NCI-H446 treated with DMSO at 0.1 percent for 48 hours (cell line): ENCODE measurements around the gene PTPRN2.

ENCODE experiments used
- DNase-seq: peaks from one replicate; lab custom pipeline; 2025; lab: John Stamatoyannopoulos, UW

PTPRN2 gene

DNA sequence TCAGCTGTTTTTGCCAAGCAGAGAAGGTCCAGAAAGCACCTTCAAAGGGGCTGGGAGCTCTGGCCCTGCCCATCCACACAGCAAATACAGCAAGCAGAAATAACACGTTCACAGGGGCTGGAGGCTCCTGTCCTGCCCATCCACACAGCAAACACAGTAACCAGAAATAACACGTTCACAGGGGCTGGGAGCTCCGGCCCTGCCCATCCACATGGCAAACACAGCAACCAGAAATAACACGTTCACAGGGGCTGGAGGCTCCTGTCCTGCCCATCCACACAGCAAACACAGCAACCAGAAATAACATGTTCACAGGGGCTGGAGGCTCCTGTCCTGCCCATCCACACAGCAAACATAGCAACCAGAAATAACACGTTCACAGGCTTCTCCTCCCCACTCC is 558.1 kb downstream of the PTPRN2 start:
- DNase-seq: no peak

DNA sequence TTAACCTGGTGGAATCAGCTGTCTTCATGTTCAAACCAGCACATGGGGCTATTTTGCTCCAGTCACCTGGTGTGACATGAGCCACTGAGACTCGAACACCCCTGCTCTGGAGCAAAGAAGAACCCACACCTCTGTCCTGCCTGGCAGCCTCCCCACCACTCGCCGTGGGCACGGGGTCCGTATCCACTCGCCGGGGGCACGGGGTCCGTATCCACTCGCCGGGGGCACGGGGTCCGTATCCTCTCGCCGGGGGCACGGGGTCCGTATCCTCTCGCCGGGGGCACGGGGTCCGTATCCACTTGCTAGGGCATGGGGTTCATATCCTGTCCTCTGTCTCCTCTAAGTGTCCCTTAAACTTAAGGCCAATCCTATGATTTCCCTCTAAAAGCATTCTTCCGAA is 558.7 kb downstream of the PTPRN2 start:
- DNase-seq: no peak

DNA sequence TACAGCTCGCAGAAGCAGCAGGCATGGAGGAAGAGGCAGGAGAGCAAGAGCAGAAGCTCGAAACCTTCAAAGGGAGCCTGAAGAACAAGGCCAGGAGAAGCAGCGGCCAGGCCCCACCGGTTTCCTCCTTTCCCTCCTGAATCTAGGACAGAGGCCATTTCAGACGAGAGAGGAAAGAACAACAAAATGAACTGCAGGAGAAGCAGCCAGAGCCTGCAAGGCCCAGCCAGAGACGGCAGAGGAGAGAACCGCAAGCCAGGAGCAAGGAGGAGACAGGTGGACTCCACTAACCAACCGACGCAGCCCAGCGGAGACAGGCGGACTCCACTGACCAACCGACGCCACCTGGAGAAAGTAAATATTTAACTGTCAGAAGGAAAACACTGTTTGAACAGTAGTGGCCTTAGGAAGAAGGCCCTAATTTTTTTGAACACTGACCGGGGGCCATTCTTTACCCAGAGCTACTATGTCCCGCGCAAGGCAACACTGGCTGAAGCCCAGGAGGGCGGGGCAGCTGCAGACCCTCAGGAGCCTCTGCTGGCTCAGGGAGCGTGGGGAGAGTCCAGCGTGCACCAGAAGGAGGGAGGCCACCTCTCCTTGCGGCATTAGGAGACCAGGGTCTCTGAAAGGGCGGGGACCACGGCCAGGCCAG is 559.2 kb downstream of the PTPRN2 start:
- no peak for DNase-seq

DNA sequence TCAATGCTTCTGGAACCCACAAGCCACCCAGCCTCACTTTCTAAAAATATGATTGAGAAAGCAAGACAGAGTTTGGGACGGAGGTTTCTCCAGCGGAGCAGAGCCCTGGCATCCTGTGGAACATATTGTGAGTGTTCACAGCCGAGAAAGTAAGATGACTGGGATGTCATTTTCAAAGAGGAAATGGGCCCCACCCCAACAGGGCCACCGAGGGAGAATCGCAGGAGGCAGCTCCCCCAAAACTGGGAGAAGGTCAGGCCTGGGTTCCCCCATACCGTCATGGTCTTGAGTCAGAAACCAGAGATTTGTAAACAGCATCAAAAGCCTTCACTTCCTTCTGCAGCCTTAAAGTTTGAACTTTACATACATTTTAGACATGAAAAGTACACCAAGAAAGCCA is 560.0 kb downstream of the PTPRN2 start:
- no peak for DNase-seq

DNA sequence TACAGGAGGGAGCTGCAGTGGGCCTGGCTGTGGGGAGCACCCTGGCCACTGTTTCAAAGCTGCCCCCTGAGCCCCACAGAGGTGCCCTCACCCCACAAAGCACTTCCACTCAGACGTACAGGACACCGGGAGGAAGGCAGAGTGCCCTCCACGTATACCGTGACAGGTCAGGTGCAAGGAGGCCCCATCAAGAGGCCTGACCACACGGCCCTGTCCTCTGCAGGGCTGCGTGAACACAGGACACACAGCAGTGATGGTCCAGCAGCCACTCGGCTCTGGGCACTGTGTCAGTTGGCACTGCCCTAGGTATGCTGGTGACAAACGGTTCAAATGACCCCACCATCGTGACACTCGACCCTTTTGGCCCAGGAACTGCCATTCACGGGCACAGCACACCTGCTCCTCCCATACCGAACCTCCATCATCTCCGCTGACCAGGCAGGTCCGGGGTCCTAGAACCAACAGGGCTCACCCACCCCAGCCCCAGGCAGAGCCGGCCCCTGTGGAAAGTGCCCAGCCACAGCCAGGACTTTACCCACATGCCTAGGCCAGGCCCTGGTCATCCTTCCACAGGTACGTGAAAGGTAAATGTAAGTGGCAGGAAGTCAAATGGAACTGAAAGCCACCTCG is 560.9 kb downstream of the PTPRN2 start:
- DNase-seq: no peak

DNA sequence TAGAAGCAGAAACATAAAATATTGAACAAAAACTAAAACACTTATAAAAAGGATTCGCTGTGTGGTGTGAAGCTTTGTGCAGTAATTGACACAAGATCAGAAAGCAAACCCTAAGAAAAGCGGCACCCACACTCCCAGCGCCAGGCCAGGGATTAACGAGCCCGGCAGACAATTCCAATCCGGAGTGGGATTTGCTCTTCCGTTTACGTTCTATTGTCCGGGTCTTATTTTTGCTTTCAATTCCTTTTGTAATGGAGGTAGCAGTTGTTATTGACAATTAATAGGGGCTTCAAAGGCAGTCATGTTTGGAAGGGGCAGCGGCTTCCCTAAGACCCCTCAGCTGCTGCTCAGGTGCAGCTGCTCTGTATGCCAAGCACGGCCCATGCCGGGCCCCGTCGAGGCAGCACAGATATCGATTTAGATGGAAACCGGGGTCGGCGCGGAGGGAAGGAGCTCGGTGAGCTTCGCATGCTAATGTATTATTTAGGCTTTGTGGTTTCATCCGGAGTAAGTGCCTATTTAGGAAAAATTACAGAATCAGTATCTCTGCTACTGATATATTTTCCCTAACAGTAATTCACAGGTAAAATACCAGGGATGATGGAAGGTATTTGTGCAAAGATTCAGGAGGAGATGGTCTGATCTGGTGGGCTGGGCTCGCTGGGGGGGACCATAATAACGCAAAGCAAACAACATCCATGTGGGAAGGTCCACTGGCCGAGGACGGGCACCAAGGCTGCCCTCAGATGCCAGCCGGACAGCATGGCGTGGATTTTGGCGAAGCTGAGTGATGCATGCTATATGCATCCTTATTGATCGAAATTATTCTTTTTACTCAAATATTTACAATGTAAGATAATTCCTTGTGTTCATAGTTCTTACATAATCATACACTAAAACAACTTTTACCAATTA is 561.7 kb downstream of the PTPRN2 start:
- no peak for DNase-seq

DNA sequence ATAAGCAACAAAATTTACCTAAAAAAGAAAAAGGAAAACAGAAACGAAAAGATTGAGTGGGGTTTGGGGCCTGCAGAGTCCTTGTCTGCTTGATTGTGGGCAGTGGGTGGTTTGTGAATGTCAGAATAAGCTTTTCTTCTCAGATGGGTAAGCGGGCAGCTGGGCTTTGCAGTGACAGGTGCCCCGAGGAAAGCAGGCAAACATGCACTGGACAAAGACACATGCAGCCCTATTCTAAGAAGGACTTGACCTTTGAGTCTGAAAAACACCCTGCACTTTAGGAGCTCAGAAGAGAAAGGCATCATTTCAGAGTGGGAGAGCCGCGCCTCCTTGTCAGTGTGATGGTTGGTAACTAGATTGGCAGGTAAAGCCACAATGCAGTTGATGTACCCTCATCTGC is 562.7 kb downstream of the PTPRN2 start:
- DNase-seq: no peak

DNA sequence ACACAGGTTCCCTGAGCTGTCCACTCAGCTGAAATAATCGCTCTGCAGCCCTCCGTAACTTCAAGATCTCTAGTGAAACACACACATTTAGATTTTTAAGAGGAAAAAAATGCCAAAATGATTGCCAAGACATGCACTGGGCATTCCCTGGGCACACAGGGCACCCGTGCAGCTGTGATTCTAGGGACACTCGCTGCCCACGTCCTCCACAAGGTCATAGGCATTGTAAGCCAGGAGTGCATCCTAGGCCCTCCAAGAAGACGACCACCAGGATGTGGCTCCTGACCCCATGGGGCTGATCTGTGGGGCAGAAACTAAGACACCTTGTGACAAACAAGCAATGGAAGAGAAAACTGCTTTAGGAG is 563.3 kb downstream of the PTPRN2 start:
- DNase-seq: no peak

DNA sequence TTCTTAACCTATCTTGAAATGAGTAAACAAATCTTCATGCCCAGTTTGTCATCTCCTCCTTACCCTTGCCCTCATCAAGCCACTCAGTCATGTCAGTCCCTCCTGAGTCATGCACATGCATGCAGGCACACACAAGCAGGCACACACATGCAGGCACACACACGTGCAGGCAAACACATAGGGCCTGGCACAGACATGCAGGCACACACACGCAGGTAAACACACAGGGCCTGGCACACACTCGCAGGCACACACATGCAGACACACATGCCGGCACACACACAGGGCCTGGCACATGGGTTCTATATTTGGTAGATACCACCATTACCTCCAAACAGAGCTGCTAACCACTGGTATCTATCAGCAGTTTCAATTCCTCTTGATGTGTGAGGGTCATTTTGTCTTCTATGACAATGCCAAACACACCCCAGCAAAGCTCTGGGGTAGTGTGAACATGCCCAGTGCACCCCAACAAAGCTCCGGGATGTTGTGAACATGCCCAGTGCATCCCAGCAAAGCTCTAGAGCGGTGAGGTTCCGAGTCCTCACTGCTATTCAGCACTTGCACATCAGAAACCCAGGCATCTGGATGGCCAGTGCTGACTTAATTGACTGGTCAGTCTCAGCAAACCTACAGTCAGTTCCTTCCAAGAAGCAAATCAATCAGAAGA is 563.8 kb downstream of the PTPRN2 start:
- no peak for DNase-seq

DNA sequence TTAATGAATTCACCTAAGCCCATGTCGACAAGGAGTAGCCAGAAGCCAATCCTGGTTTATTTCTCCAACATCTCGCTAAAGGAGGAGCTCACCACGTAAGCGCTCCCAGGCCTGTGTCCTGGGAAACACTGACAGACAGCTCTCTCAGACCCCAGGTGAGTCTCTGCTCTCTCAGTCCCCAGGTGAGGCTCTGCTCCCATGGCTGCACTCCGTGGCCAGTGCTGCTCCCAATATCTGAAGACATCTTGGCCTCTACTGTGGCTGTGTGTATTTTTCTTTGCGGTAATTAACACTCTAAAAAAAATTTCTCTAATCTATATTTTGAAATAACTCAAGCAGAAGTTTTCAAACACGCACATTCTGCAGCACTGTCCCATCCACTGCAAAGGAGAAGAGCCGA is 564.5 kb downstream of the PTPRN2 start:
- DNase-seq: no peak

DNA sequence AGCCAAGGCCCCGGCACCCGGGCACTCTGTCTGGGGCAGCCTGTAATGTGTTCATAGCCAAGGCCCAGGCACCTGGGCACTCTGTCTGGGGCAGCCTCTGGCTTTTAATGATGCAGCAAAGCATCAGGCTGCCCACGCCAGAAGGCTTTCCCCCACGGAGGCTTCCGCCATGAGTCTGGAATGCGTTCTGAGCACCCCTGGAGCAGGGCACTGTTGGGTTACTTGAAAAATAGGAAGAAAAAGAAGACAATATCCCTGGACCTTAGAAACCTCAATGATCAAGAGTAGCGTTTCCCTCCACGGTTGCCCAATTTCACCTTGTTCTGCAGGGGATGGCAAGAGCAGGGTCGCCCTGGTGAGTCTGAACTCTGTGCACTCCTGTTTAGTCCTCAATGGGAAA is 565.0 kb downstream of the PTPRN2 start:
- no peak for DNase-seq

DNA sequence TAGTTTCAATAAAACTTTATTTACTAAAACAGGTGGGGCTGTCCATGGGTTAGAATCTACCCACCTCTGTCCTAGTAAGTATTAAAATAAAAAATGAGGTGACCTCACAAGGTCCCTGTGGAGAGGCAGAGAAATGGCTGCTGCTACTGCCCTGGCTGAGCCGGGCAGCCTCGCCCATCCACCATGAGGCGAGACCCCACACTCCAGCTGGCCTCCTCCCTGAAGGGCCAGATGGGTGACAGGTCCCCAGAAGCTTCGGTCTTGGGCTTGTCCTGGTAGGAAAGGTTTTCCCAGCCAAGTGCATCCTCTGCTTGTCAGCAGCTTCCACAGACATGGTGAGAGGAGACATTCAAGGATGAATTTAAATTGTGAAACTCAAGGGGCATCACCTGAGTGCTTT is 565.8 kb downstream of the PTPRN2 start:
- DNase-seq: no peak

DNA sequence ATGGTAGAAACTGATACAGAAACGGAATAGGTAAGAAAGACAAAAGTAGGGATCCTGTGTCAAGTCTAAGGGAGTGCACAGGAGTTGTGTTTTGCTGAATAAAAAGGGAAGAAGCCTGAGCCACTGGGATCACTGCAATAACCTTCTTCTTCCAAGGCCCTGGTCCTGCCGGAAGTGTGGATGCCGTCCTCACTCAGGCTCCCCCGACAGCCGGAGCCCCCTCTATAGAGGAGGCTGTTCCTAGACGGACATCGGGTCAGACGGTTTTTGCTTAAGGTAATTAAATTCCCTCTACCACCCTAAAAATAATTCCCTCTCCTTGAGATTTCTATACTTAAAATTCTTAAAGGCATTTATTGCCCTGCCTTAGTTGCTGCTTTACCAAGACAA is 566.9 kb downstream of the PTPRN2 start:
- no peak for DNase-seq

DNA sequence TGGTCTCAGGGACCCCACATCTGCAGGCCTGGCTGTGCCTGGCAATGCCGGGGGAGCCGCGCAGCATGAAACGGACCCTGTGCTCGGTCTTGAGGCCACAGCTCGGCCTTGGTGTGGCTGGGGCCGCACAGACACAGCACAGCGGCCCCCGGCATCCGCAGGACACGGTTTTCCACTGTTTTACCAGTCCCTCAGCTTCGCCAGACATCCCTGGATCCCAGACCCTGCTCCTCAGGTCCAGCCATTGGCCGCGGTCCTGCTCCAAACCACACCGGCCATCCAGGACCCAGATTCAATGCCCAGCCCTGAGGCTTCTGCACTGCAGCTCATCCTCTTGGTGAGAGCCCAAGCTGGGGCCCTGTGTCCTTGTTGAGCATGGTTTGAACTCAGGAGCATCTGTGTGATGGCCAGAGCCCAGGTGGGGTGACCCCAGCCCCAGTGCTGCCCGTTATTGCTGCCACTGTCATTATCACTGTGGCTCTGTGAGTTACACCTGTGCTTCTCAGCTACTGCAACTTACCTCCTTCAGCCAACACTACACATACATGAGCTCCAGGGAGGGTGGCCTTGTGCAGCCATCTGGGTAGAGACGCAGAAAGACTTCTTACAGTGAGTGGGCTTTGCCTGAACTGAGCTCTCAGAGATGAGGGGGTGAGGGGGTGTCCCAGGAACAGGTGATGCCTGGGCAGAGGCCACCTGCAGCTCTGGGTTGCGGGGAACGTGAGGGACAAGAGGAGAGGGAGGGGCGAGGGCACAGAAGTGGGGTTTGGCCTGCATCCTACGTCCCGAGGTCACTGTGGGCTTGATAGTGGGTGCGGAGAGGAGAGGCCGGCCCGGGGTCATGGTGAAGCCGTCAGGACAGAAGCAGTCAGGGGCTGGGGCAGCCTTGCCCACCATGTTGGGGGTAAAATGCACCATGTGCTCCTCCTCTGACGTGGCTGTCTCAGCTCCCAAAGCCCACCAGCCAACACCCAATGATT is 567.6 kb downstream of the PTPRN2 start:
- no peak for DNase-seq

DNA sequence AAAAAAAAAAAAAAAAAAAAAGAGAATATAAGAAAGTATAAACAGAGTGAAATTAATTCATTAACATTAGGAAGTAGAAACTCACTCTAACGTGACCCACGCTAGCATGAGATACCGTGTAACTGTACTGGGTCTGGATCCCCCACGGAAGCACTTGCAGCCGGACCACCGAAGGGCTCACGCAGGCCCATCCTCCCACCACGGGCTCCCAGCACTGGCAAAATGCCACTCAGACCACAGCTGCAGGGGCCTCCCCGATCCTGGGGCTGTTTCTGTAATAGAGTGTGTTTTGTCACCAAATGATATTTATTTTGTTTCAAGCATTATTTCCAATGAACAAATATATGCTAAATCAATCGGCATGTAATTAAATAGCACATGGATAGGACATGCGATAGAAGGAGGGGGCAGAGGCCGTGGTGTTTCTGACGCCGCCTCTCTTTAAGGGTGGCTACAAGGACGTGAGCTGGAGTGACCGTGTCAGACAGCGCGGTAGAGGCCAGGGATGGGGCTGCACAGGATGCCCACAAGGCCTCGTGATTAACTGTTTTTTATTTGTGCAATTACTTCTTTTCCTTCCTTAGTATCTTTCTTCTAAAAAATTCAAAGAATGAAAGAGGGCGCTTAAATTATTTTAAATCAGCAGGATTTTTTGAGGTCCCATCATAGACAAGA is 568.5 kb downstream of the PTPRN2 start:
- no peak for DNase-seq

DNA sequence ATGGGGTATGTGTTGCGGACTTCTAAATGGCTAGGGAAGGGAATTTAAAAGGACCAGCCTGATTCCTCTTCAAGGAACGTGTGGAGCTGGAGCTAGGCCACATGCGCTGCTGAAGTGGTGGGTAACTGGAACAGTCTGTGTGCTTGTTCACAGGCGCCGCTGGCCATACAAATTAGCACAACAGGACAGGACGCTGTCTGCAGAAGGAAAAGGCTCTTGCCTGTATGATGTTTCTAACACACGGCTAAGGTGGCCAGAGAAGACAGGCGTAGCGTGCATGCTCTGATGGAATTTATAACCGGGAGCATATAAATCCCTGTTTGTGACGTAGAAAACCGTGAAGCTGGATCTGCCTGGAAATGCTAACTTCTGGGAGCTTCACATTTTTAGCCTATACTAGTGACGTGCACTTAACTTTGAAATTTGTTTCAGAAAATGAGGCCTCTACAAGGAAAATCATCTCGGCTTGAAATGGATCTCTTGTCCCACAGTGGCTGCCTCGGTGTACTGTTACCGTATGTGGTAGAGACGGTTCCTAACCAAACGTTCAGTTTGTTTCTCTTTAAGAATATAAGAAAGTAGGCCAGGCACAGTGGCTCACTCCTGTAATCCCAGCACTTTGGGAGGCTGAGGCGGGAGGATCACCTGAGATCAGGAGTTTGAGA is 569.4 kb downstream of the PTPRN2 start:
- DNase-seq: no peak

DNA sequence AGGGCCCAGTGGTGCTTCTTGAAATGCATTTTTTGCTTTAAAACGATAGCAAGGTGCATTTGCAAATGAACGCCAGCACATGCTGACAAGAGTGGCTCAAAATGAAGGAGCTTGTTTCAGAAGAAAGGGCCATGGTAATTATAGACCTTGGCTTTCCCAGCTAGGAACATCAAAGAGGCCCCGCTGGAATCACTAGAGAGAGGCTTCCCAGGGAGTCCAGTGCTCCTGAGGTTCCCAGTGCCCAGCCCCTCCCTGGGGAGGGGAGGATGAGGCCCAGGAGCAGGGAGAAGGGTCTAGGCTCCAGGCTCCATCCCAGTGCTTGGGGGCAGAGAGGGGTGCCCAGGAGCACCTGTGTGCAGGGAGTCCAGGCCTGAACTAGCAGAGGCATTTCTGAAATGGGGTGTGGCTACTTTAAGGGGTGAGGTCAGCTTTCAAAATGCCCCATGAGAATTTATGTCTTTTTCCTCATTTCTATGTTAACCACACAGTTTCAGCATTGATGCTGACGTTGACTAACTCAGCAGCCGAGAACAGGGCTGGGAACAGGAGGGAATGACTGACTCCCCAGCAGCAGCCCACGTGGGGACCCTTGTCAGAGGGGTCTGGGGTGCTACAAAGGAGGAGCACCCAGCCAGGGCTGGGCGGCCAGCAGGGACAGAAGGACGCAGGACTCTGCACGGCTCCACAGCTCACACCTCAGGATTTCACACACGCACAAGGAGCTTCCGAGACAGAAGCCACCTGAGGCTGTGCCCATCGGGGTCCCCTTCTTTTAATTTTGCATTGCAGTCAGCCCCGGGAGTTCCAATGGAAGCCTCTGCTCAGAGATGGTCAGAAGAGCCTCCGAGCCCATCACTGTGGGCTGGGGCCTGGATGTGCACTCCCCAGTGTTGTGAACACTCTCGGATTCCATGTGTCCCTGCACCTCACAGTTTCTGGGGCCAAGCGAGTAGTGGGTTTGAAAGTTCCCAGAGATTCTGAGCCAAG is 570.2 kb downstream of the PTPRN2 start:
- DNase-seq: no peak

DNA sequence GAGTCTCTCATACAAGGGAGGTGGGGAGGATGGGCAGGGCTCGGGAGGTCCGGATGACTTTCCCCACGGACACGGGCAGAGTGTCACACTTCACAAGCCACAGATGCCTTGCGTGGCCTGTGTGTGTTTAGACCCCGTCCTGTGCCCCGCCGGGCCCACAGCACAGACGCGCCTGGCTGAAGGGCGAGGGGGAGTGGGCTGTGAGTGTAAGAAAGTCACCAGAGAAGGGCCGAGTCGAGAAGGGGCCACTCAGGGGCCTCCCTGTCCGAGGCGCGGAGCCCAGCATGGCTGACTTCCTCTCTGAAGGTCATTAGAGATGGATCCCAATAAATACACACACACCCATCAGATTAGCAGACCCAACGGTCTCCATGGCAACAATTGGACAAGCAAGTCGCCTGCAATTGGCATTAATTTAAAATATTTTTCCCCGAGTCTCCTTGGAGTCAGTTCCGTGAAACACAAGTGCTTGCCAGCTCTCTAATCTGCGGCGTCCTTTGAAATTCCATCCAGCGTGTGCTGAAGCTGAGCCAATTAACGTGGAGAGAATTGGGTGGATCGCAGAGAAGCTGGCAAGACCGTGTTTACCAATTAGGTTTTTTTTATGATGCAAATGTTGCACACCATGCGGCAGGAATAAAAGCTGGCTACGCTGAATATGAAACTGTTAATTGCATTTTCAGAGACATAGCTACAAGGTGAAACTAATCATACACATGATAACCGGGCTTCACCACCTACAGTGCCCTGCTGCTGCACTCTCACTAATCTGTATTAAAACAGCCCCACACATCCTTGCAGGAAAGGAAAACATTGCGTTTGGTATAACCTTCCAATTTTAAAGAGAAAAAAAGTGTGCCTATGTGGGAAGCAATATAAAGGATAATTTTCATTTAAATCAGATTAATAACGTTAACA is 571.2 kb downstream of the PTPRN2 start:
- no peak for DNase-seq
